B cell (primary cell): ENCODE data around the gene PRDM2. TPM values are rescaled to one million over a fixed set of nuclear protein-coding genes. Genes with fewer than 3 reads are reported as not detected.

Source experiments
- ATAC-seq: fragments of 200-7000 bp; cut with Tn5 transposase; one replicate; pipeline ENCODE4 v1.10.0; 2021; ENCODE audit warnings: low read depth, mild to moderate bottlenecking, moderate number of reproducible peaks, moderate library complexity
- CTCF ChIA-PET: fragments of 350-600 bp; sonication (Branson Sonifier 250); formaldehyde crosslinking; loops from one replicate; lab custom pipeline; 2021; ENCODE audit warnings: antibody characterized with exemption, inconsistent platforms; lab: Charles Lee
- POLR2A ChIA-PET: fragments of 350-600 bp; sonication (Branson Sonifier 250); formaldehyde crosslinking; loops from one replicate; lab custom pipeline; 2021; ENCODE audit warnings: antibody characterized with exemption; lab: Charles Lee
- DNase-seq: peaks from one replicate; pipeline ENCODE4 v3.0.0; 2013
- H2AFZ ChIP-seq: 2 replicates; pipeline ENCODE4 v1.6.1; 2012; ENCODE audit warnings: mild to moderate bottlenecking, low read depth, low read length; ENCODE audit not compliant: insufficient read depth, poor library complexity, severe bottlenecking
- H3K27ac ChIP-seq, 2 donors: 1 replicate in 1 of 2; 2 replicates in 1 of 2; pipeline ENCODE4 v1.5.1; 2012 to 2013; ENCODE audit warnings: low read length in 2 of 2, mild to moderate bottlenecking in 2 of 2, moderate library complexity in 1 of 2
- H3K27me3 ChIP-seq, 4 experiments: fragments of 200-600 bp in 1 of 4; sonication (generic) in 1 of 4; replicated peaks in 1 of 4; 1 replicate in 2 of 4; 2 replicates in 2 of 4; pipeline versions ENCODE4 v1.6.1 to v1.7.0; 2013 to 2016; ENCODE audit warnings: low read length in 3 of 4, mild to moderate bottlenecking in 2 of 4, mixed read lengths in 1 of 4, moderate library complexity in 1 of 4; ENCODE audit not compliant: insufficient read depth in 4 of 4, control insufficient read depth in 3 of 4; ENCODE audit errors: control extremely low read depth in 1 of 4
- H3K36me3 ChIP-seq, 2 experiments: replicated peaks in 1 of 2; 1 replicate in 1 of 2; 2 replicates in 1 of 2; pipeline versions ENCODE4 v1.6.1 to v1.7.1; 2013; ENCODE audit warnings: low read length in 1 of 2; ENCODE audit not compliant: insufficient read depth in 2 of 2, control insufficient read depth in 1 of 2; ENCODE audit errors: control extremely low read depth in 1 of 2, extremely low read depth in 1 of 2
- H3K4me1 ChIP-seq, 2 donors: fragments of 200-600 bp in 1 of 2; sonication (generic) in 1 of 2; 1 replicate in 1 of 2; 2 replicates in 1 of 2; pipeline versions ENCODE4 v1.5.1 to v1.6.1; 2013 to 2017; ENCODE audit warnings: low read length in 2 of 2; ENCODE audit not compliant: control insufficient read depth in 2 of 2, insufficient read depth in 2 of 2
- H3K4me2 ChIP-seq: replicated peaks from 2 replicates; pipeline ENCODE3; 2012; ENCODE audit warnings: mild to moderate bottlenecking, low read depth, low read length; ENCODE audit not compliant: poor library complexity, severe bottlenecking
- H3K4me3 ChIP-seq, 5 experiments: fragments of 200-600 bp in 1 of 5; sonication (generic) in 1 of 5; 1 replicate in 3 of 5; 2 replicates in 2 of 5; pipeline versions ENCODE4 v1.5.1 to v1.7.0; 2011 to 2016; ENCODE audit warnings: low read length in 4 of 5, mild to moderate bottlenecking in 4 of 5, low read depth in 2 of 5, control low read depth in 1 of 5, moderate library complexity in 1 of 5; ENCODE audit not compliant: insufficient read depth in 1 of 5; ENCODE audit errors: control extremely low read depth in 1 of 5, extremely low read depth in 1 of 5
- H3K79me2 ChIP-seq: fragments of 200-600 bp; sonication (generic); one replicate; pipeline ENCODE4 v1.6.0; 2016; ENCODE audit warnings: low read length; ENCODE audit not compliant: control insufficient read depth, insufficient read depth
- H3K9ac ChIP-seq: fragments of 200-600 bp; sonication (generic); 2 replicates; pipeline ENCODE4 v1.6.1; 2017; ENCODE audit warnings: mild to moderate bottlenecking, low read length, moderate library complexity
- H3K9me3 ChIP-seq, 3 donors: one replicate each; pipeline versions ENCODE4 v1.6.1 to v1.7.1; 2013; ENCODE audit warnings: low read length in 2 of 3; ENCODE audit not compliant: control insufficient read depth in 2 of 3, insufficient read depth in 1 of 3; ENCODE audit errors: control extremely low read depth in 1 of 3
- H4K20me1 ChIP-seq: 2 replicates; pipeline ENCODE4 v1.6.0; 2012; ENCODE audit warnings: mild to moderate bottlenecking, low read length; ENCODE audit not compliant: insufficient read depth, control insufficient read depth, poor library complexity, severe bottlenecking
- H3K27ac Mint-ChIP-seq: one replicate; pipeline ENCODE4 v1.8.0; 2021; ENCODE audit warnings: mixed read lengths
- H3K27me3 Mint-ChIP-seq: one replicate; pipeline ENCODE4 v1.8.0; 2021; ENCODE audit warnings: mixed read lengths
- H3K4me1 Mint-ChIP-seq: one replicate; pipeline ENCODE4 v1.8.0; 2021; ENCODE audit warnings: mixed read lengths
- H3K4me3 Mint-ChIP-seq: one replicate; pipeline ENCODE4 v1.8.0; 2021; ENCODE audit warnings: mixed read lengths
- H3K9me3 Mint-ChIP-seq: one replicate; pipeline ENCODE4 v1.8.0; 2022; ENCODE audit warnings: mixed read lengths; ENCODE audit not compliant: insufficient read depth
- CTCF ChIP-seq: fragments of 200-600 bp; IDR thresholded peaks from one replicate; pipeline ENCODE4 v1.8.0; 2022; ENCODE audit warnings: antibody characterized with exemption, mild to moderate bottlenecking
- EZH2 ChIP-seq: IDR thresholded peaks from 2 replicates; pipeline ENCODE4 v1.6.1; 2012; ENCODE audit warnings: borderline replicate concordance, low read depth, mild to moderate bottlenecking, moderate library complexity, low read length; ENCODE audit not compliant: insufficient read depth, poor library complexity, severe bottlenecking
- WGBS: methylation state at CpG from one replicate; pipeline ENCODE4 v1.1.5; 2013; ENCODE audit warnings: missing lambda C conversion rate; ENCODE audit not compliant: insufficient coverage; 5-methylcytosine and 5-hydroxymethylcytosine counted together
- intact Hi-C: fragments of 100-400 bp; cut with micrococcal nuclease; formaldehyde crosslinking; loops from one replicate; pipeline ENCODE4 v1.10.0; 2022
- polyA plus RNA-seq: library from polyadenylated mRNA; depleted of rRNA; stranded (reverse); fragments of >200 nt; gene quantifications from 2 replicates; pipeline ENCODE4 v1.2.3, GENCODE V29; 2012
- total RNA-seq, 2 donors: library from RNA; stranded (reverse); fragments of 120-200 nt in 1 of 2; gene quantifications; 1 replicate in 1 of 2; 2 replicates in 1 of 2; pipeline versions ENCODE4 v1.2.3 to v1.2.4, GENCODE V29; 2013 to 2022

Gene PRDM2
- total and polyA plus RNA-seq, 2 donors (not counting 1 experiment from before 2014, with no cell fraction given), result 50.1 to 432 TPM

GRCh38 chr1:13699510-13699909 lies 478 bp upstream of the PRDM2 start:
- Histone ChIP-seq H3K36me3 (peaks cover 2 to 4% of the 10 kb centered on the region in 2 experiments), H3K27ac (peak overlapping the region; percentile 95 to 98), H3K4me1 (peaks cover 38 to 45% of the 10 kb centered on the region in 2 donors), H3K4me3 (peak overlapping the region; percentile 51 to 86 (median 84)), H3K27me3 (no peaks in the 10 kb centered on the region), H3K9ac (peak overlapping the region; percentile 88), H2AFZ (peak overlapping the region; percentile 77), H3K79me2 (peaks cover 54% of the 10 kb centered on the region), H4K20me1 (no peaks in the 10 kb centered on the region), H3K9me3 (peaks cover 0 to 3% (median 2%) of the 10 kb centered on the region in 3 donors), H3K4me2 (peak overlapping the region; percentile 77)
- H3K27me3 Mint-ChIP-seq, result no peaks in the 10 kb centered on the region
- peaks cover 47% of the 10 kb centered on the region for H3K4me1 Mint-ChIP-seq
- ChIA-PET POLR2A (interaction anchor here (0.7 to 1.3 kb wide), 4 partner anchors 14 to 33 kb away, joined by 3 to 4 read pairs (median 4); no protein-coding TSS in a partner anchor), CTCF (interaction anchor here (0.6 to 2.8 kb wide), 4 partner anchors 16 to 1656 kb away, joined by 3 to 11 read pairs (median 6); no protein-coding TSS in a partner anchor)
- DNase-seq (no peak), ATAC-seq (no peak)
- 66% methylated on average over 13 of the region's 16 CpGs for WGBS
- H3K4me3 Mint-ChIP-seq, result peak overlapping the region; percentile 84
- H3K27ac Mint-ChIP-seq, result peak overlapping the region; percentile 95
- intact Hi-C loops, result no loop called here
- TF ChIP-seq EZH2, result no peak
- peaks cover 7% of the 10 kb centered on the region for H3K9me3 Mint-ChIP-seq

GRCh38 chr1:13700521-13701270 lies 708 bp downstream of the PRDM2 start:
- Histone ChIP-seq H3K4me2 (peak overlapping the region; percentile 77), H3K79me2 (peaks cover 66% of the 10 kb centered on the region), H3K36me3 (peaks cover 2 to 8% of the 10 kb centered on the region in 2 experiments), H3K27me3 (no peaks in the 10 kb centered on the region), H3K9ac (peak overlapping the region; percentile 98), H3K4me1 (peaks cover 49 to 56% of the 10 kb centered on the region in 2 donors), H3K27ac (peak overlapping the region; percentile 95 to 98), H3K4me3 (peak overlapping the region; percentile 56 to 91 (median 84)), H4K20me1 (no peaks in the 10 kb centered on the region), H3K9me3 (peaks cover 0 to 3% (median 2%) of the 10 kb centered on the region in 3 donors), H2AFZ (peak overlapping the region; percentile 58)
- POLR2A ChIA-PET, result interaction anchor here (0.7 to 4.7 kb wide), 7 partner anchors 13 to 49 kb away, joined by 3 to 84 read pairs (median 5); no protein-coding TSS in a partner anchor
- TF ChIP-seq EZH2 (no peak), CTCF (no peak)
- peaks cover 7% of the 10 kb centered on the region for H3K9me3 Mint-ChIP-seq
- CTCF ChIA-PET, result interaction anchor here (0.8 to 19.9 kb wide), 7 partner anchors 13 to 49 kb away, joined by 3 to 339 read pairs (median 6); no protein-coding TSS in a partner anchor
- under 1% methylated on average over 34 of the region's 48 CpGs for WGBS
- H3K27ac Mint-ChIP-seq, result peak overlapping the region; percentile 99
- peaks cover 58% of the 10 kb centered on the region for H3K4me1 Mint-ChIP-seq
- ATAC-seq, result peak; percentile 25
- H3K27me3 Mint-ChIP-seq, result no peaks in the 10 kb centered on the region
- DNase-seq, result peak; percentile 89
- intact Hi-C loops, result loop anchor here (1.0 kb wide), 1 partner anchor 49 kb away; no protein-coding TSS in a partner anchor
- H3K4me3 Mint-ChIP-seq, result peak overlapping the region; percentile 96
